ENCODE data around the gene TNIP1.
A peak's percentile ranks its signal among the peaks of the same experiment; 100 is the strongest.

Gene TNIP1

DNA sequence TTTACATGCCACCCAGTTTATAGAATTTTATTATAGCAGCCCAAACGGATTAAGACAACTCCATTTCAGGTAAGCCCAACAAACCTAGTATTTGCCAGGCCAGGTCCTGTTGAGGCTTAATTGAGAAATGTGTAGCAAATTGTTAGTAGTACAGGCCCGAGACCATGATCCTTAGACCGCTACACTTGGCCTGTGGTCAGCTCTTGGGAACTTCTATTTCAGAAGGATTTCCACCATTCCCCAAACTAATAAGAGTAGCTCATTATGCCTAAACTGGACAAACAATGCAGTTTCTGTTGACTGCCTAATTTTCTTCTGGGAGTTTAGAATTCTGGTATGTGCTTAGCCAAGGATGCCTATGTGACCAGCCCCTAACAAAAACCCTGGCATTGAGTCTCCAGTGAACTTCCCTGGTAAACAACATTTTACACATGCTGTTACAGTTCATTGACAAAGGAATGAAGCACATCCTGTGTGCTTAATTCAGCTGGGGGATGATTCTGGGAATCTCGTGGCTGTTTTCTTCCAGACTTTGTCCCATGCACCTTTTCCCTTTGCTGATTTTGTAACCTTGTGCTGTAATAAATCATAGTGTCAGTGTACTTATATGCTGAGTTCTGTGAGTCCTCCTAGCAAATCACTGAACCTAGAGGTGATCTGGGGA is 66.0 kb downstream of the TNIP1 start:
- Histone ChIP-seq H3K27me3 (ENCODE audit: control insufficient read depth in 1 of 2, insufficient read depth in 2 of 2, low read length in 2 of 2) (no peaks in the 10 kb centered on the region), H3K4me1 (ENCODE audit: insufficient read depth, low read length) (no peaks in the 10 kb centered on the region), H3K36me3 (ENCODE audit: insufficient read depth, low read length) (no peaks in the 10 kb centered on the region), H3K9me3 (ENCODE audit: low read length) (no peaks in the 10 kb centered on the region), H3K9ac (ENCODE audit: low read length) (no peak overlapping the region), H3K27ac (ENCODE audit: low read depth, low read length) (no peak overlapping the region), H3K4me3 (ENCODE audit: low read depth in 1 of 2, low read length in 2 of 2) (no peak overlapping the region)

GRCh38 chr5:151012862-151013261 is 68.0 kb downstream of the TNIP1 start:
- no peaks in the 10 kb centered on the region for H3K27me3 ChIP-seq (ENCODE audit: control insufficient read depth in 1 of 2, insufficient read depth in 2 of 2, low read length in 2 of 2)
- H3K9me3 ChIP-seq (ENCODE audit: low read length): no peaks in the 10 kb centered on the region
- no peak overlapping the region for H3K27ac ChIP-seq (ENCODE audit: low read depth, low read length)
- H3K9ac ChIP-seq (ENCODE audit: low read length): no peak overlapping the region
- H3K4me3 ChIP-seq (ENCODE audit: low read depth in 1 of 2, low read length in 2 of 2): no peak overlapping the region
- no peaks in the 10 kb centered on the region for H3K4me1 ChIP-seq (ENCODE audit: insufficient read depth, low read length)
- H3K36me3 ChIP-seq (ENCODE audit: insufficient read depth, low read length): no peaks in the 10 kb centered on the region

- H3K27me3 ChIP-seq (ENCODE audit: control insufficient read depth in 1 of 2, insufficient read depth in 2 of 2, low read length in 2 of 2): no peaks in the 10 kb centered on the region
- peaks cover 28% of the 10 kb centered on the region for H3K4me1 ChIP-seq (ENCODE audit: insufficient read depth, low read length)
- no peaks in the 10 kb centered on the region for H3K9me3 ChIP-seq (ENCODE audit: low read length)
- no peak overlapping the region for H3K4me3 ChIP-seq (ENCODE audit: low read depth in 1 of 2, low read length in 2 of 2)
- no peak overlapping the region for H3K27ac ChIP-seq (ENCODE audit: low read depth, low read length)
- no peaks in the 10 kb centered on the region for H3K36me3 ChIP-seq (ENCODE audit: insufficient read depth, low read length)
- H3K9ac ChIP-seq (ENCODE audit: low read length): no peak overlapping the region
Measured at GRCh38 chr5:151008906-151009305, 71.9 kb downstream of the TNIP1 start.

DNA sequence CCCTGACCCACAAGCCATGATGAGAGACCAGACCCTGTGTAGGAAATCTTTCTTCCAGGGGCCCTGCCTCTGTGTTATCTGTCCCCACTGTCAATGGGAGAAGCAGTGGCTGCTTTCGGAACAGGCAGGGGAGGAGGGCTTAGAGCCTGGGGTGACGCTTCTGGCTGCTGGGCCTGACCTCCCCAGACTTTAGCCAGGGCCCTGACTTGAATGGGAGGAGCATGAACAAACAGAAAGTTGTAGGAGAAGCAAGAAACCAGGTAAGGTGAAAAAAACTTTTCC is 72.7 kb downstream of the TNIP1 start:
- Histone ChIP-seq H3K9ac (ENCODE audit: low read length) (no peak overlapping the region), H3K9me3 (ENCODE audit: low read length) (no peaks in the 10 kb centered on the region), H3K27me3 (ENCODE audit: control insufficient read depth in 1 of 2, insufficient read depth in 2 of 2, low read length in 2 of 2) (no peaks in the 10 kb centered on the region), H3K4me3 (ENCODE audit: low read depth in 1 of 2, low read length in 2 of 2) (no peak overlapping the region), H3K4me1 (ENCODE audit: insufficient read depth, low read length) (peaks cover 28% of the 10 kb centered on the region), H3K36me3 (ENCODE audit: insufficient read depth, low read length) (no peaks in the 10 kb centered on the region), H3K27ac (ENCODE audit: low read depth, low read length) (no peak overlapping the region)

- no peaks in the 10 kb centered on the region for H3K36me3 ChIP-seq (ENCODE audit: insufficient read depth, low read length)
- peaks cover 28% of the 10 kb centered on the region for H3K4me1 ChIP-seq (ENCODE audit: insufficient read depth, low read length)
- H3K9me3 ChIP-seq (ENCODE audit: low read length): no peaks in the 10 kb centered on the region
- no peak overlapping the region for H3K4me3 ChIP-seq (ENCODE audit: low read depth in 1 of 2, low read length in 2 of 2)
- H3K27me3 ChIP-seq (ENCODE audit: control insufficient read depth in 1 of 2, insufficient read depth in 2 of 2, low read length in 2 of 2): no peaks in the 10 kb centered on the region
- H3K9ac ChIP-seq (ENCODE audit: low read length): no peak overlapping the region
- no peak overlapping the region for H3K27ac ChIP-seq (ENCODE audit: low read depth, low read length)
Measured at GRCh38 chr5:151007430-151008209, 73.2 kb downstream of the TNIP1 start.

- no peak overlapping the region for H3K9ac ChIP-seq (ENCODE audit: low read length)
- H3K27ac ChIP-seq (ENCODE audit: low read depth, low read length): peak overlapping the region; percentile 54
- H3K9me3 ChIP-seq (ENCODE audit: low read length): no peaks in the 10 kb centered on the region
- H3K4me3 ChIP-seq (ENCODE audit: low read depth in 1 of 2, low read length in 2 of 2): peak overlapping the region in 1 of 2 donors; percentile 21
- no peaks in the 10 kb centered on the region for H3K27me3 ChIP-seq (ENCODE audit: control insufficient read depth in 1 of 2, insufficient read depth in 2 of 2, low read length in 2 of 2)
- H3K36me3 ChIP-seq (ENCODE audit: insufficient read depth, low read length): no peaks in the 10 kb centered on the region
- H3K4me1 ChIP-seq (ENCODE audit: insufficient read depth, low read length): peaks cover 28% of the 10 kb centered on the region
Measured at GRCh38 chr5:151006704-151007334, 74.0 kb downstream of the TNIP1 start.

DNA sequence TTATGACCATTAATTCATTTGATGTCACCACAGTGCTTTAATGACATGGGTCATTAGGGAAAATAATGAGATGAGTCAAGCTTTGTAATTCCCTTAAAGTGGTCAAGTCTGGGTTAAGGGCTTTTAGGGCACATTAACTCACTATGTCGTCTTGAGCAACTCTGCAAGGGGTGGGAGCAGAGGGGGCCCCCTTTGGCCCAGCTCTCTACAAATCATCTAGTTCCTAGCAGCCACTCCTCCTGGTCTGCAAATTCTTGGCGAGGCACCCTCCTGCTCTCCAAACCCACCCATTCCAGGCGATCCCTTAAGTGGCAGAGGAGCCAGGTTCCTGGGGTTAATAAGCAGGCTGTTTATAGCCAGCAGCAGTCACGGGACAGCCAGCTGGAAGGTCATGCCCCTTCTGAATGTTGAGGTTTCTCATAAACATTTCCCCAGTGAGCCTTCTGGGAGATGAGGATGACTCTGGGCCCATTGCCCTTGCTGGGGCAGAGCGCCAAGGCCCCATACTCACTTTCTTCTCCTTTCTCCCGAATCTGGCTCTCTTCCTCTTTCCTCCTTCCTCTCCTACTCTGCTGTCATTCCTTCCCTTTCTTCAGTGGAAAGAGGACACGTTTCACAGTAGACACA is 74.8 kb downstream of the TNIP1 start:
- H3K9ac ChIP-seq (ENCODE audit: low read length): no peak overlapping the region
- peaks cover 28% of the 10 kb centered on the region for H3K4me1 ChIP-seq (ENCODE audit: insufficient read depth, low read length)
- H3K4me3 ChIP-seq (ENCODE audit: low read depth in 1 of 2, low read length in 2 of 2): peak overlapping the region in 1 of 2 donors; percentile 21
- no peaks in the 10 kb centered on the region for H3K9me3 ChIP-seq (ENCODE audit: low read length)
- no peaks in the 10 kb centered on the region for H3K36me3 ChIP-seq (ENCODE audit: insufficient read depth, low read length)
- peak overlapping the region; percentile 54 for H3K27ac ChIP-seq (ENCODE audit: low read depth, low read length)
- no peaks in the 10 kb centered on the region for H3K27me3 ChIP-seq (ENCODE audit: control insufficient read depth in 1 of 2, insufficient read depth in 2 of 2, low read length in 2 of 2)

GRCh38 chr5:151005187-151005949 is 75.5 kb downstream of the TNIP1 start:
- H3K27me3 ChIP-seq (ENCODE audit: control insufficient read depth in 1 of 2, insufficient read depth in 2 of 2, low read length in 2 of 2): no peaks in the 10 kb centered on the region
- H3K36me3 ChIP-seq (ENCODE audit: insufficient read depth, low read length): no peaks in the 10 kb centered on the region
- peak overlapping the region; percentile 54 for H3K27ac ChIP-seq (ENCODE audit: low read depth, low read length)
- no peaks in the 10 kb centered on the region for H3K9me3 ChIP-seq (ENCODE audit: low read length)
- no peak overlapping the region for H3K9ac ChIP-seq (ENCODE audit: low read length)
- H3K4me3 ChIP-seq (ENCODE audit: low read depth in 1 of 2, low read length in 2 of 2): no peak overlapping the region
- peaks cover 28% of the 10 kb centered on the region for H3K4me1 ChIP-seq (ENCODE audit: insufficient read depth, low read length)

- Histone ChIP-seq H3K36me3 (ENCODE audit: insufficient read depth, low read length) (no peaks in the 10 kb centered on the region), H3K9ac (ENCODE audit: low read length) (no peak overlapping the region), H3K9me3 (ENCODE audit: low read length) (no peaks in the 10 kb centered on the region), H3K4me1 (ENCODE audit: insufficient read depth, low read length) (peaks cover 28% of the 10 kb centered on the region), H3K27ac (ENCODE audit: low read depth, low read length) (no peak overlapping the region), H3K27me3 (ENCODE audit: control insufficient read depth in 1 of 2, insufficient read depth in 2 of 2, low read length in 2 of 2) (no peaks in the 10 kb centered on the region), H3K4me3 (ENCODE audit: low read depth in 1 of 2, low read length in 2 of 2) (no peak overlapping the region)
Measured at GRCh38 chr5:151004499-151004898, 76.3 kb downstream of the TNIP1 start.

- peaks cover 28% of the 10 kb centered on the region for H3K4me1 ChIP-seq (ENCODE audit: insufficient read depth, low read length)
- no peak overlapping the region for H3K4me3 ChIP-seq (ENCODE audit: low read depth in 1 of 2, low read length in 2 of 2)
- no peaks in the 10 kb centered on the region for H3K36me3 ChIP-seq (ENCODE audit: insufficient read depth, low read length)
- no peaks in the 10 kb centered on the region for H3K9me3 ChIP-seq (ENCODE audit: low read length)
- H3K9ac ChIP-seq (ENCODE audit: low read length): no peak overlapping the region
- no peaks in the 10 kb centered on the region for H3K27me3 ChIP-seq (ENCODE audit: control insufficient read depth in 1 of 2, insufficient read depth in 2 of 2, low read length in 2 of 2)
- no peak overlapping the region for H3K27ac ChIP-seq (ENCODE audit: low read depth, low read length)
Measured at GRCh38 chr5:151003503-151003860, 77.4 kb downstream of the TNIP1 start.
